Left hindlimb (tissue), 1 donor: Measurements from ENCODE around the gene CRACR2B.
A peak's percentile ranks its signal among the peaks of the same experiment; 100 is the strongest.

Experiments used
- DNase-seq: peaks from one replicate; pipeline ENCODE4 v3.0.0-alpha.2; 2018

Gene CRACR2B

DNA sequence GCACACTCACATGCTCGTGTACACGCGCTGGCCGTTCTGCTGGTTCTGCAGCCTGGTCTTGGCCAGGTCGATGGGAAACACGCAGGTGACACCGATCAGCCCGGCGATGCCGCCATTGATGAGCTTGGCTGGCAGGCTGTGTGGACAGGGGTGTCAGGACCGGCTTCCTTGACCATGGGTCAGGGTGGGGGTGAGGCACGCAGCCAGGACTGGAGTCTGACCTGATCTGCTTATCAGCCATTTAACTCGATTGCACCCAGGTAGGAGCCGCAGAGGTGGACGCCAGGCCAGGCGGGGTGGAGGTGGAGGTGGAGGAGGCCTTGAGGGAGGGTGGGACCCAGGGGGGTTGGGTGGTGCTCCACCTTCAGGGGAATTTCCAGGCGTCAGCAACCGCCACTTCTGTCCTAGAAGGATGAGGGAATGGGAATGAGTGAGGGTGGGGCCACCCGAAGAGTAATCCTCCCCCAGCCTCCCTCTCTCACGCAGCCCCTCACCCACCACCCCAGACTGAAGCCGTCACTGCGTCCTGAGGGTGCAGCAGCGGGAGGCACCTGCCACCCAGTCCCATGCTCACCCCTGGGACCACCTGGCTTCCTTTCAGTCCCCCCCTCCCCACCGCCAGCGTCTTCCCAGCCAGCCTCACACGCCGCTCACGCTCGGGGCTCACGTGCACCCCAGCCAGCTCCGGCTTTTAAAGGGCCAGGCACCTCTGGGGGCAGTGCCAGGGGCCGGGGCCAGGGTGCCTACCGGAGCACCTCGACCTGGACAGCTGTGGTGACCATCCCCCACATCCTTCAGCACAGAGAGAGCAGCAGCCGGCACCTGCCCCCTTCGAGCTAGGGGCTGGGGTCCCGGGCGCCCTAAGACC, 32.7 kb upstream of the CRACR2B start:
- DNase-seq, result no peak

DNA sequence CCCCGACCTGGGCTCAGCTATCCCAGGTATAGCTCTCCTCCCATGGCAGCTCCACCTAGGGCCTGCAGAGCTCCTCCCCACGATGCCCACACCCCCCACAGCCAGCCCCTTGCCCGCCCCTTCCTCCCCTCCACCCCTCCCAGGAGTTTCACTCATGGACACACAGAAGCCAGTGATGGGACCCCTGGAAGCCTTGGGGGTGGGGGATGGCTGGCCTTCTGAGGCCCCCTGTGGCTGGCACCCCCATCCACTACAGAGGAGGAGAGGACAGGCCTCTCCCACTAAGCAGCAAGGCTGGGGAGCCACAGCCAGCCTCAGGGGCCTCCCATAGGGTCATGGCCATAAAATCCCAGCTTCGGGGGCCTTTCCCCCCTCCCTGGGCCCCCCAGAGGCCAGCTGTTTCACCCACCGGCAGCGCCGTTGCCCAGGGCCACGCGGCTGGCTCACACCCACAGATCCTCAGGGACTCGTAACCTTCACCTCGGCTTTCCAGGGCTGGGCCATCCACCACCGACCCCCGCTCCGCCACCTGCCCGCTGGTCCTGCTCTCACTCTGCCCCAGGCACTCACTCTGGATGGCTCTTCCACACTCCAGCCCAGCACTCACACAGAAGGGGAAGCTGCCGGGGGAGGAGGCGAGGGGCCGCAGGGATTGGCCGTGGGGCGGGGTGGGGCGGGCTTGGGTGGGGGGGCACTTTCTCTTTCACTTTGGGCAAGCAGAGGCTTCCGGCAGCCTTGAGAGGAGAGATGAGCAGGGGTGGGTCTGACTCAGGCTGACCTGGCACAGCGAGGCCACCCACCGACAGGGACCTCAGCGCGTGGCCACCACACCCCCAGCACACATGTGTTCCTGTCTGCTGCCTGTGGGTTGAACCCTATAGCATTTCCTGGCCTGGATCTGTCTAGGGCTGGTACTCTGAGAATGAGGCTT, 31.8 kb upstream of the CRACR2B start:
- DNase-seq, result peak; percentile 90

DNA sequence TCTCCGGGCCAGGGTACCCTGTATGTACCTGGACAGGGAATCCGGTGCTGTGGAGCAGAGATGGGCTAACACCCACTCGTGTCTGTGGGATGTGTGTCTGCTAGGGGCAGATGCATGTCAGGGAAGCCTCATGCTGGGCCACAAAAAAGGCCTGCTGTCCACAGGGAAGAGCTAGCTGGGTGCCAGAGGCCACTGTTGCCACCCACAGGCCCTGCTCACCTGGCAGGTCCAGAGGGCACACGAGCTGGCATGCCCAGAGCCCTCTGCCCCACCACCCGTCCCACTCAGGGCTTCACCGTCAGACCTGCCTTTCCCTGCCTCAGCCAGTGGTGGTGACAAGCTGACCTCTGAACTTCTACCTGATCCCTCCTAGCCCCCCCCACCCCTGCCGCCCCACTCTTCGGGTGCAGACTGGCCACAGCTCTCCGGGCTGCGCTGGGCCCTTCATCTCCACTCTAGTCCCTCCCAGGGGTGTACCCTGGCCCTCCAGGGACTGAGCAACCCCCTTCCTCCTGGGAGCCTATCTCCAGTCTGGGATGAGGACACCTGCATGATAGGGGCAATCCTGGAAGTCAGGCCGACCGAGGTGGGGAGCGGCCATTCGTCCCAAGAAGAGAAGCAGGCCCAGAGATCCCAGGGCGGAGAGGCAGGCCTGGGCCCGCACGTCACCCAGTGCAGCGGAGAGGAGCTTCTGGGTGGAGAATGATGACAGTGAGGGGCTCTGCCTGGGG, 31.0 kb upstream of the CRACR2B start:
- DNase-seq, result no peak

DNA sequence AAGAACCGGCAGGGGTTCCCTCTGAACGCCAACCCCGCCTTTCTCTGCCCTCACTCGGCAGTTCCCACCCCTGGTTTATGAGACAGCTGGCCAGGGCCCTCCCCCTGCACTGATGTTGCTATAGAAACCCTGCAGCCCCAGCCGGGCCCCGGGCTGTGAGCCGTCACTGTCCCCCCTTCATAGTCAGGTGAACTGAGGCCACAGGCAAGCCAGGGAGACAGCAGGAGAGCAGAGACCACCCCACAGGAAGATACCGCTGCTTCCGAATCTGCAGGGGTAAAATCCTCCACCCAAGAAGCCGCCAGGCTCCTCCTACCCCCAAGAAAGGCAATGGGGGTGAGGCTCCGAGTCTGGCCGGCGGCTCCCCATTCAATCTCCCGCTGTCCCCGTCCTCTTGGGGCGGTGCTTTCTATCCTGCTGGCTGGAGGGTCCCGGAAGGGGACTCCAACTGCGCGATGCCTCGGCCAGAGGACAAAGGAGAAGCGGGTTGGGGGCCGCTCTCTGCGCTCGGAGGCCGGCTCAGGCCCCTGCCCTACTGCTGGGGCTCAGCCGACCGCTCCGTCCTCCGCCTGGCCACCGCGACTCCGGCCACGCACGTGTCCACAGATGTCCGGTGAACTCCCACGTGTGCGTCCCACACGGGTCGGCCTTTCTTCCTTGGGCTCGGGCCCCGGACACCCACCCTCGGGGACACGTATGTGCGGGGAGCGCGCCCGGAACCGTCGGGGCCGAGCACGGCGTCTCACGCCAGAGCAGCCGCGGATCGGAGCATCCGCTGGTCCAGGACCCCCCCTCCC, 30.2 kb upstream of the CRACR2B start:
- peak; percentile 92 for DNase-seq

DNA sequence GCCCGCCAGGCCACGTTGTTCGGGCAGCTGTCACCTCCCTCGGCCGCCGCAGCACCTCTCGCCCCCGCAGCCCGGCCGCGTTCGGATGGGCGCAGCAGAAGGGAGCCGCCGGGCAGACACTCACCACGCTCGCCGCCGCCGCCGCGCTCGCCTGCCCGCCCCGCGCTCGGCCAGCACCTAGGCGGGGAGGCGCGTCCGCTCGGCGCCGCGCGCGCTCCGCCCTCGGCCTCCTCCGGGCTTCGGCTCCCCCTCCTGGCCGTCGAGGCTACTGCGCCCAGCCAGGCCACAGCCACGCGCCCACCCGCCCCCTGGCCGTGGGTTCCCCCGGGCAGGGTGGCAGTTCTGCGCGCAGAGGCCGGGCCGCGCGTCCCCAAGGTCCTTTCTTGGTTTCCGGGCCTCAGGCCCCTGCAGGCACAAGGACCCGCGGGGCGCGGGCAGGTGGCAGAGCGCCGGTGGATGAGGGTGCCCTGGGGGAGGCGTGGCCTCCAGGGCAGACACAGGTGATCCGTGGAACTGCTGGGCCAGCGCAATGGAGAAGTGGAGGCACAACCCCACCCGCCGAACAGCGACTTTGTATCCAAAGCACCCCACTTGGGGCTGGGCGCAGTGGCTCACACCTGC, 29.5 kb upstream of the CRACR2B start, which contains the start of gene SLC25A22:
Gene SLC25A22 (minus strand): TSS at position 189 of the 621 bp plus-strand sequence. CDS start 3,275 bp downstream, outside the sequence.
- peak; percentile 87 for DNase-seq

DNA sequence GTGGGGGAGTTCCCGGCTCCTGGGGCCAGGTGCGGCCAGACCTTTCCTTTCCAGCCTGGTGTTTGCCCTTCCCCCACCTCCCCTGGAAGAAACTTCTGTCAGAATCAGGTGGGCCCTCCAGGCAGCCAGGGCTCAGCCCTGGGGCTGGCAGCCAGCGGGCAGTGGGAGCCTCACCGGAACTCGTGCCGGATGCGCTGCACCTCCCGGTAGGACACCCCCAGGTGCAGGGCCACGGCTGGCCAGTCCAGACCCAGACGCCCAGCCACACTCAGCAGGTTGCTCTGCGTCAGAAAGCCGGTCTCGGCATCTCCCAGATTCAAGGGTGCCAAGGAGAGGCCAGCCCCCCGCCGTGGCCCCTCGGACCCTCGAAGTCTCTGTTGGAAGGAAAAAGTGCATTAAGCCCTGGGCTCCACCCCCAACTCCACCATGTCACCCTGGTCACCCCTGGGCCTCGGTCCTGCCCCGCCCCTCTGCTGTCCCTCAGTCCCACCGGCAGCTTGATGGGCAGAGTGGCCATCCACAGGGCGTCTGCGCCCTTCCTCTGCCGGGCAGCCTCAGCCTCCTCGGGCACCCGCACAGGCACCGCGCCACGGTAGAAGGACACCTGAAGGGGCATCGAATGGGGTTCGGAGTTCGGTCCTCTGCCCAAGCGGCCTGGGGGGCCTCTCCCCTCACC, 27.9 kb upstream of the CRACR2B start:
- DNase-seq, result no peak

DNA sequence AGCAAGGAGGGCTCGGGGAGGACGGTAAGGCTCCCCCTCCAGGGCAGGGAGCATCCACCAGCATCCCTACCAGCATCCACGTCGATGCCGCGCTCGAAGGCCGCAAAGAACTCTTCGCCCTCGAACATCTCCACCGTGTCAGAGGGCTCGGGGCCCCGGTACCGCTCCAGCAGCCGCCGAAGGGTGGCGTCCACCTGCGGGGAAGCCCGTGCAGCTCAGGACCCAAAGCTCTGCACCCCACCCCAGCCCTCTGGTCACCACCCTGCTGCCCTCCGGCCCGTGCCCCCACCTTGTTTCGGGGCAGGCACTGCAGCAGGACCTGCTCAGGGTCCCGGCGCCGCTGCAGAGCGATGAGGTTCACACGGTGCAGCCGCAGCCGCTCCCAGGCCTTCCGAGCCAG, 27.2 kb upstream of the CRACR2B start:
- DNase-seq, result no peak

DNA sequence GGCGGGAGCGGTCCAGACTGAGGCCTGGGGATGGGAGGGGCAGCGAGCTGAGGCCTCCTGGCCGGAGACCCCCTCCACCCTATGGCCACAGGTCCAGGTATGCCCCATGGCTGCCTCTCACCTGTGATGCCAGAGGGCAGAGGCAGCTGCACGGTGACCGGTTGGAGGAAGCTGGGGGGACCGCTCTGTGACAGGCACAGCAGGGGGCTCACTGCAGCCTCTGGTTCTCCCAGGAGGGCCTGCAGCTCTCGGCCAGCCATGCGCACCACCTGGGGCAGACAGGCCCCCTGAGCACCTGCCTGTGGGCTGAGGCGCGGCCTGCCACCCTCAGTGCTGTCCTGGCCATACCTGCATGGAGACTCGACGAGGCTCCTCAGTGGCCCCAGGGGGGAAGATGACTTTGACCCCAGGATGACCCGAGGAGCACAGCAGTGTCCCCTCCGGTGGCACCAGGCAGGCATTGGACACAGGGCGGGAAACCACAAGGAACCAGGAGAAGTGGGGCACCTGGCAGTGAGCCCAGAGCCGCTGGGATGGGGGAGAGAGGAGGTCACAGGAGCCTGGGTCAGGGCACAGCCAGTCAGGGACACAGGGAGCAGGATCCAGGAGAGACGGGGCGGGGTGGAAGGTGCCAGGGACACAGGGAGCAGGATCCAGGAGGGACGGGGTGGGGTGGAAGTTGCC, 26.5 kb upstream of the CRACR2B start:
- DNase-seq, result no peak

DNA sequence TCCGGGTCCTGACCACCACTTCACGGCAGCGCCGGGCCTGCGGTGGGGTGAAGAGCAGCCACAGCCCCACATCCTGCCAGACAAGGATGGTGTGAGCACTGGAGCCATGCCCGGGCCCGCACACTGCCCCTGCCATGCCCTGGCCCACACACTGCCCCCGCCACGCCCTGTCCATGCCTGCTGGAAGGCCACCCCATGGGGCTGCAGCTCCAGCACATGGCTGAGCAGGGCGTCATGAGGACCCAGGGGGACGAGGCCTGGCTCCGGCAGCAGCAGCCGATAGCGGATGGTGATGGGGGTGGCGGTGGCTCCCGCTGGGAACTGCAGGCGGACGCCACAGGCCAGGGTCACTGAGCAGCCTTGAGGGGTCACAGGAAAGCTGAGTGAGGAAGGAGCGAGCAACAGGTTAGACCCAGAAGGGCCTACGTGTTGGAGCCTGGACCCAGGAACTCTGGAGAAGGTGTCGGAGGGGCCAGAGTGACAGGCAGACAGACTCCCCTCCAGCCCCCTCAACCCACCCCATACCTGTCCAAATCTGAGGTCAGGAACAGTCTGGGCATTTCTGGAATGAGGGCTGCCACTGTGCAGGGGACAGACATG, 25.6 kb upstream of the CRACR2B start:
- DNase-seq, result no peak

DNA sequence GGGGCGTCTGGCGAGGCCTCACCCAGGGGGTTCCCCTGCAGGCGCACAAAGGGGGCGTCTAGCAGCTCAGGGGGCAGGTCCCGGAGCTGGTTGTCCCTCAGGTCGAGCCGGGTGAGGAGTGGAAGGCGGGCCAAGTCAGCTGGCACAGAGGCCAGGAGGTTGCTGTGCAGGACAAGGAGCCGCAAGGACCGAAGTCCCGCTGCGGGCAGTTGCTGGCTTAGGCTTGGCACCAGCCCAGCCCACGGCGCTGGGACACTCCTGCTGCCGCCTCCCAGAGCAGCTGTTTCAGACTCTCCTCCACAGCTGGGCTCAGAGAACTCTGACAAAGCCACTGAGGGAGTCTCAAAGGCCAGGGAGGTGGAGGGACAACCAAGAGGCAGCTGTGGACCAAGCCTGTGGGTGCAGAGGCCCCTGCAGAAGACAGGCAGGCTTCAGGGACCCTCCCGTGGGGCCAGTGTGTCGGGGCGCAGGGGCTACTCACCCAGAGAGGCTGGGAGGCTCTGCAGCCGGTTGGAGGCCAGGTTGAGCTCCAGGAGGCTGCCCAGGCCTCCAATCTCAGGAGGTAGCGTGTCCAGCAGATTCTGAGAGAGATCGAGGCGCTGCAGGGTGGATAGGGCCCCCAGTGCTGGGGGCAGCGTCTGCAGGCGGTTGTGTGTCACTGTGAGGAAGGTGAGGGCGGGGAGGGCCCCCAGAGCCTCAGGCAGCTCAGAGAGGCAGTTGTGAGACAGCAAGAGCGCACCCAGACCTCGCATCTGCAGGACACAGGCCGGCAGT, 24.8 kb upstream of the CRACR2B start:
- DNase-seq, result no peak

DNA sequence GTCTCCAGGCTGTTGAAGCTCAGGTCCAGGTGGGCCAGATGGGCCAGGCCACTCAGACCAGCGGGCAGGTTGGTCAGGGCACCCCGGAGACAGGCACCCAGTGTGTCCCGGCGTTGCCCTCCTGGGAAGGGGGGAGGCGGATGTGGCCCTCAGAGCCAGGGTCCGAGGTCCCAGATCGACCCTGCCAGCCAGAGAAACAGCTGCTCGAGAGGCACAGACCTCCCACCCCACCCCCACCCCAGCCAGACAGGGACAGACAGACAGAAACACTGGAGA, 24.3 kb upstream of the CRACR2B start:
- DNase-seq, result no peak

DNA sequence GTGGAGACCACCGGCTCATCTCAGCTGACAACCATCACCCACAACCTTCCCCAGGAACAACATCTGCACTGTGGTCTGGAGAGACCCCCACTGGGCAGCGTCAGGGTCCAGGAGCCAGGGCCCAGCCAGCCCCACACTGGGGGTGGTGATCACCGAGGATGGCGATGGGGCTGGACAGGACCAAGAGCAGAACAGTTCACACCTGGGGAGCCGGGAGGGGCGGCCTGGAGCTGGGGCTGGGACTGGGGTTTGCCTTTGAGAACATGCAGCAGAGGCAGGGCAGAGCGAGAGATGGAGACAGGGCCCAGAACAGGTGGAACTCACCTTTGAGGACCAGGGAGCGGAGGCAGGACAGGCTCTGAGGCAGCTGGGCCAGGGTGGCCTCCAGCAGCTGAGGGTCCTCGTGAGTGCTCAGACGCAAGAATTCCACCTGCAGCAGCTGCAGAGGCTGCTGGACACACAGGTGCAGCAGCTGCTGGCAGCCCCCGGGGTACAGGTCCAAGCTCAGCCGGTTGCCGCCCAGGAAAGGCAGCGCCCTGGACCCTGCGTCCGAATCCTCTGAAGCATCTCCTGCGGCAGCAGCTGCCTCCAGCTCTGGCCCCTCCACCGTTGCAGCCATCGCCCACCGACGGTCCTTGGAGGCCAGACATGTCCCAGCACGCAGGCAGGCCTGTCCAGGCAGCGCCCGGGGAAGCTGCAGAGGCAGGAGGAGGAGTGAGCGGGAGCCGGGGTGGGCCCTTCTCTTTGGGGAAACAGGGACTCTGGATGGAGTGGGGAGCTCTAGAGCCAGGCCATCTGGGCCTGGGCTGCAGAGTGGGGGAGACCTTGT, 23.7 kb upstream of the CRACR2B start:
- DNase-seq, result no peak

DNA sequence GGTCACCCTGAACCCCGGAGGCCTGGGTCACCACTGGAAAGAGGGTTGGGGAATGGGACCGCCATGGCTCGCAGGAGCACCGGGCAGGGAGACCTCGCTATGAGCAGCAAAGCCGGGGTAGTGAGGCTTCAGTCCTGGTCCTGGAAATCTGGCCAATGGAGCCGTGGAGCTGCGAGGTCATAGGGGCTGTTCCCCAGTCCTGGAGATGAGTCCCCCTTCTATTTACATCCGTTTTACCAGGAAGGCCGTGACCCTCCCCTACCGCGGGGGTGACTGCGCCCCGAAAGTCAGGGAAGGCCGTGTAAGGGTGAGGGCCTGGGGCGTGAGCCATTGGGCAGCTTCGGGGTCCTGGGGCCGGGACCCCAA, 23.1 kb upstream of the CRACR2B start:
- no peak for DNase-seq

DNA sequence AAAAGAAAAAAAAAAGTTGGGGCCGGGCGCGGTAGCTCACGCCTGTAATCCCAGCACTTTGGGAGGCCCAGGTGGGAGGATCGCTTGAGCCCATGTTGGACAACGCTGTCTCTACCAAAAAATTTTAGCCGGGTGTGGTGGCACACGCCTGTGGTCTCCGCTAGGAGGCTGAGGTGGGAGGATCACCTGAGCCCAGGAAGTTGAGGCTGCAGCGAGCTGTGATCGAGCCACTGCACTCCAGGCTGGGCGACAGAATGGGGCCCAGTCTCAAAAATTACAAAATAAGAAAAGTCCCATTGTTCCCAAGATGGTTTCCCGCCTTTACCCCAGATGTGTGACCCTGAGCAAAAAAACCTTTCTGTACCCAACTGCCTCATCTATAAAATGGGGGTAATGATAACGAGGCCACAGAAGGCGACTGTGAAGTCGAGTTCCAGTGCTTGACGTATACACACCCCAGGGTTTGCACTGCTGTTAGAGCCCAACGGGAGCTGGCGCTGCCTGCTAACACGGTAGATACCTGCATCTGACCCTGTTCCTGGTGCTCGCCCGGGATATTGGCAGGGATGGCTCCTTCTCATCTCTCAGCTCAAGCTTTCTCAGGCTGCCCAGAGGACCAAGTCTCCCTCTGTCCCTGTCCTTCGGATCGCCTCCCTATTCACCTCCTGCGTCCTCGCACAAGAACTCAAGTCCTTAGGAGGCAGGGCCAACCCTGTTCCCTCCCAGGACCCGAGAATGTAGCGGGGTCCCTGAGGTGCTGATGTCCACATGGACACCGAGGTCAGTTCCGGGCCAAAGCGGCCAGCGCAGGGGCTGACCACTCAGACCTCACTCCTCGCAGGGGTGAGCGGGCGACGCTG, 19.1 kb upstream of the CRACR2B start:
- DNase-seq, result no peak

DNA sequence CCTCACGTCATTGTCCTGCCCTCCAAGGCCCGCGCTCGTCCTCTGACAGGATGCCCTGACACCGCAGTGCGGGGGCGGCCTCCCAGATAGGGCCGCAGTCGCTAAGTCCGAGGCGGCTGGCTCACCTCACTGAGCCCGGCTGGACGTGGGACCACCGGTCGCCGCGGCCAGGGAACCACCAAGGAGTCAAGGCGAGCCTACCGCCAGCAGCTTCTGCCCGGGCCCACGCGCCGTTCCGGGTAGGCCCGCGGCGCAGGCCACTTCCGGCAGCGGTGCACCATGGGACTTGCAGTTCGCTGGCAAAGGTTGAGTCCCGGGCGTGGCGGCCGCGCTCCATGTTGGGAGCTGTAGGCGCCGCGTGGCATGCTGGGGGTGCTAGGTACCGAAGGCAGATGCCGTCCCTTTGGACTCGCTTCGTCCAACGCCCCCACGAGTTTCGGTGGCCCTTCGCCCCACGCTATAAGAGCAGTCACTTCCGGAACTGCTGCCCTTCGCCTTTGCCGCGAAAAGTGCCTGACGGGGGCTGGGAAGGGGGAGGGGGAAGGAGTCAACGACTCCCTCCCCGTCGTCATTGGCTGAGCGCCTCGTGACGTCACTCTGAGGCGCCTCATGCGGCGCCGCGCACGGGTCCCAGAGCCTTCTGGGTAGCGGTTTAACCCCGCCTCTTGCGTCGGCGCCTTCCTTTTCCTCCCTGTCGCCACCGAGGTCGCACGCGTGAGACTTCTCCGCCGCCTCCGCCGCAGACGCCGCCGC, 18.3 kb upstream of the CRACR2B start, which contains the start of gene RPLP2:
Gene RPLP2 (plus strand): TSS at position 681 of the 753 bp plus-strand sequence. CDS start 268 bp downstream, outside the sequence.
- peak; percentile 98 for DNase-seq

DNA sequence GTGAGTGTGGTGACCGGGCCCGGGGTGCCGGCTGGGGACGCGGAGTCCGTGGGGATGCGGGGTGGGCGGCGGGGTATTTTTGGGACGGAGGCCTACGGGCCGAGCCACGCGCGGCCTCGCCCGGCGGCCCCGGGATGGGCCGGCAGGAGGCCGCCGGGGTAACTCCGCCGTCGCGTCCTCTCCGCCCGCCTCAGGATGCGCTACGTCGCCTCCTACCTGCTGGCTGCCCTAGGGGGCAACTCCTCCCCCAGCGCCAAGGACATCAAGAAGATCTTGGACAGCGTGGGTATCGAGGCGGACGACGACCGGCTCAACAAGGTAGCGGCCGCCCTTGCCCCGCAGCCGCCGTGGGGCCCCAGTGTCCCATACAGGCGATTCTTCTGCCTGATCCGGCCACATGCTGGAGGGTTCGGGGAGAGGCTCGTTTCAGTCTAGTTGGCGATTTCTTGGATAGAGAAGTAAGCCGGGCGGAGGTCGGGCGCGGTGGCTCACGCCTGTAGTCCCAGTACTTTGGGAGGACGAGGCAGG, 17.6 kb upstream of the CRACR2B start:
- DNase-seq, result no peak
